Prostate gland (tissue), 2 donors: ENCODE data around the gene KRT7. TPM values are rescaled to one million over a fixed set of nuclear protein-coding genes. Genes with fewer than 3 reads are reported as not detected.

Experiments
- DNase-seq: peaks from one replicate; pipeline ENCODE4 v3.0.0-alpha.2; 2019; ENCODE audit warnings: low spot score
- H3K27ac ChIP-seq, 2 donors: fragments of 200-600 bp; sonication (generic); 2 replicates each; pipeline ENCODE4 v1.5.1; 2017 to 2019
- H3K27me3 ChIP-seq: fragments of 200-600 bp; sonication (generic); replicated peaks from 2 replicates; pipeline ENCODE4 v1.5.1; 2019; ENCODE audit not compliant: insufficient read depth
- H3K36me3 ChIP-seq, 2 donors: fragments of 200-600 bp; sonication (generic); 1 replicate in 1 of 2; 2 replicates in 1 of 2; pipeline versions ENCODE4 v1.5.1 to v1.8.1; 2017 to 2019
- H3K4me1 ChIP-seq: fragments of 200-600 bp; sonication (generic); replicated peaks from 2 replicates; pipeline ENCODE4 v1.5.1; 2019
- H3K4me3 ChIP-seq, 2 donors: fragments of 200-600 bp; sonication (generic); 2 replicates each; pipeline ENCODE4 v1.5.1; 2017 to 2019
- H3K9me3 ChIP-seq: fragments of 200-600 bp; sonication (generic); 2 replicates; pipeline ENCODE4 v1.5.1; 2017
- POLR2A ChIP-seq: fragments of 450-650 bp; IDR thresholded peaks from one replicate; pipeline ENCODE4 v1.6.1; 2016; ENCODE audit warnings: antibody characterized with exemption, mild to moderate bottlenecking
- POLR2AphosphoS5 ChIP-seq: sonication (generic); formaldehyde crosslinking; IDR thresholded peaks from one replicate; pipeline ENCODE4 v1.6.1; 2017; ENCODE audit warnings: antibody characterized with exemption
- WGBS: methylation state at CpG from one replicate; pipeline ENCODE4 v1.1.5; 2018; 5-methylcytosine and 5-hydroxymethylcytosine counted together
- intact Hi-C: fragments of 100-400 bp; cut with DNase I; formaldehyde crosslinking; loops from one replicate; pipeline ENCODE4 v1.14.2; 2022
- total RNA-seq, 2 donors: library from RNA; depleted of rRNA; stranded (reverse); fragments of >200 nt; gene quantifications; one replicate each; pipeline ENCODE4 v1.1.0, GENCODE V29; 2016
- TF ChIP-seq, protein P1 (sequence below), 4 experiments: fragments of 200-600 bp in 2 of 4; fragments of 450-650 bp in 2 of 4; sonication (generic) in 2 of 4; IDR thresholded peaks; 1 replicate in 3 of 4; 2 replicates in 1 of 4; pipeline ENCODE4 v1.5.1; 2016 to 2019; ENCODE audit warnings: antibody characterized with exemption in 4 of 4, mild to moderate bottlenecking in 2 of 4, moderate library complexity in 2 of 4

The KRT7 gene
- total RNA-seq, 2 donors from 2014 or later, result 53.1 to 151 TPM

DNA sequence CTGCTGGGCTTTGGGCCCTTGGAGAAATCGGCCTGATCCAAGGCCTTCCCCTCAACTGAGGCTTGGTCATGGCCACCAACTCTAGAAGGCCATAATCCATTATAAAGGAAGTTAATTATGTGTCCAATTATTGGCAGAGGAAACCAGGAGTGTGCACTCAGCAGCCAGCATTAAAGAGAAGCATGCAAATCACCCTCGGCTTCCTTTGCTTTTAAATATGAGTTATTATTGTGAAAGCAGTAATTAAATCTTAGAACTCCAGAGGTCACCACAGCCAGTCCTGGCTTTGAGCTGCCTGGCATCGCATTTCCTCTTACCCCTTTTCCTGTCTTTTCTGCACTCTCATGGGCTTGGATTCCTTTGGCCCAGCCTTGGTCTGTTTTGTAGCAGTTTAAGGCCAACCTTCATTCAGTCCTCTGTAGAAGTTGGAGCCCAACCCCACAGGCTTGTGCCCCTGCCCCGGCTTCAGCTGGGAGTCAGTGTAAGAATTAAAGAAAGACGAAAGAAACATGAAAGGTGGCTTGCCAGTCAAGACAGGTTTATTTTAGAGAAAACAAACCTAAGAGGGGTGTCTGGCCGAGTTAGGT is 26.7 kb downstream of the KRT7 start:
- TF ChIP-seq, protein P1, sequence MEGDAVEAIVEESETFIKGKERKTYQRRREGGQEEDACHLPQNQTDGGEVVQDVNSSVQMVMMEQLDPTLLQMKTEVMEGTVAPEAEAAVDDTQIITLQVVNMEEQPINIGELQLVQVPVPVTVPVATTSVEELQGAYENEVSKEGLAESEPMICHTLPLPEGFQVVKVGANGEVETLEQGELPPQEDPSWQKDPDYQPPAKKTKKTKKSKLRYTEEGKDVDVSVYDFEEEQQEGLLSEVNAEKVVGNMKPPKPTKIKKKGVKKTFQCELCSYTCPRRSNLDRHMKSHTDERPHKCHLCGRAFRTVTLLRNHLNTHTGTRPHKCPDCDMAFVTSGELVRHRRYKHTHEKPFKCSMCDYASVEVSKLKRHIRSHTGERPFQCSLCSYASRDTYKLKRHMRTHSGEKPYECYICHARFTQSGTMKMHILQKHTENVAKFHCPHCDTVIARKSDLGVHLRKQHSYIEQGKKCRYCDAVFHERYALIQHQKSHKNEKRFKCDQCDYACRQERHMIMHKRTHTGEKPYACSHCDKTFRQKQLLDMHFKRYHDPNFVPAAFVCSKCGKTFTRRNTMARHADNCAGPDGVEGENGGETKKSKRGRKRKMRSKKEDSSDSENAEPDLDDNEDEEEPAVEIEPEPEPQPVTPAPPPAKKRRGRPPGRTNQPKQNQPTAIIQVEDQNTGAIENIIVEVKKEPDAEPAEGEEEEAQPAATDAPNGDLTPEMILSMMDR (IDR thresholded peaks at IDR 0.05), result no peak
- no peak for TF ChIP-seq POLR2A
- no peak for TF ChIP-seq POLR2AphosphoS5
- Histone ChIP-seq H3K27ac (no peak overlapping the region), H3K4me3 (no peak overlapping the region), H3K9me3 (no peaks in the 10 kb centered on the region), H3K36me3 (no peaks in the 10 kb centered on the region), H3K27me3 (peaks cover 1% of the 10 kb centered on the region), H3K4me1 (no peaks in the 10 kb centered on the region)
- WGBS, result 83% methylated on average over 6 of the region's 6 CpGs
- DNase-seq, result no peak
- intact Hi-C loops, result no loop called here

DNA sequence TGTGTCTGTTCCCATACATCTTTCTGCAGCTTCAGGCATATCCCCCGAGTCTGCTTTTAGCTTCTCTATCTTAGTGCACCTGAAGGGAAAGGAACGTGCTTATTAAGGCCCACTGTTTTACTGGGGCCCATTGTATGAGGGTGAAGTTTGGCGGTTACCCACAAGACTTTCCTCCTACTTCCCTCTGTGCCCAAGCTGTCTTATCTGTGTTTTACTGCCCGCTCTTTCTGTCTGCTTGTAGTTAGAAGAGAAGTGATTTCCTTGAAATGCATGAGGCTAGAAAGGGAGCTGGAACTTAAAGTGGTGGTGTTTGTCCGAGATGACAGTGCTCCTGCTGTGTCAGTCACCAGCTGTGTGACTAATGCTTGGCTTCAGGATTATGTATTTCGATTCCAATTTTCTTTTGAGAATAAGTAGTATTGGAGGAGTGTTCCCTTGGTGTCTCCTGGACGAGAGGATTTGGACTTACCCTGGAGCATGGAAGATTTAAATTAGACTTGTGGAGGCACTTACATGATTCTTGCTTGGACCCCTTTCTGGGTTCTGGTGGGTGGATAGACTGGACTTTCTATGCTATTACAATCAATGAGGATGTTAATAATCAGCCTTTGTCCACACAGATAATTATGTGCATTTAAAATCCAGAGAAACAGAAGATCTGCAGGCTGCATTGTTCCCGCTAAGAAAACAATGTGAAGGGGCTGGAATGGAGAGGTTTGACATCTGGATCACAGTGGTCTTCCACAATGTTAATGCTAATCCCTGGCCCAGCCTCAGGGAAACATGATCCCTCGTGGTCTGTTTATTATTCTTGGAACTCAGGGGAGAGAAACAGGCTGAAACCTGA is 27.5 kb downstream of the KRT7 start:
- intact Hi-C loops, result no loop called here
- Histone ChIP-seq H3K4me3 (no peak overlapping the region), H3K27ac (no peak overlapping the region), H3K36me3 (no peaks in the 10 kb centered on the region), H3K9me3 (no peaks in the 10 kb centered on the region), H3K27me3 (peaks cover 1% of the 10 kb centered on the region), H3K4me1 (no peaks in the 10 kb centered on the region)
- TF ChIP-seq POLR2AphosphoS5 (no peak), POLR2A (no peak)
- TF ChIP-seq, protein P1 (IDR thresholded peaks at IDR 0.05), result no peak
- DNase-seq, result no peak
- WGBS, result 59% methylated on average over 9 of the region's 9 CpGs

DNA sequence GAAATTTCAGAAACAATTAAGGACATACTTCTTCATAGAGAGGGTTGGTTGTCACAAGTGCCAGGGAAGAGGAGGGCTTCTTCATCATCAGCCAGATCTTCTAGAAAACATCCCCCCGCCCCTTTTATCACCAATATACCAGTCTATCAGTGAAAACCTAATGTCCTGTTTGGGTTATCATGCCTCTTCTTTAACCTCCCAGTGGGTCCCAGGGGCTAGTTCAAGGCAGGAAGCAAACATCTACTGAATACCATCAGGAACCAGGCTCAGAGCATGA is 28.1 kb downstream of the KRT7 start:
- Histone ChIP-seq H3K27me3 (peaks cover 1% of the 10 kb centered on the region), H3K4me1 (no peaks in the 10 kb centered on the region), H3K4me3 (no peak overlapping the region), H3K27ac (no peak overlapping the region), H3K9me3 (no peaks in the 10 kb centered on the region), H3K36me3 (no peaks in the 10 kb centered on the region)
- intact Hi-C loops, result no loop called here
- TF ChIP-seq, protein P1 (IDR thresholded peaks at IDR 0.05), result no peak
- TF ChIP-seq POLR2A (no peak), POLR2AphosphoS5 (no peak)
- WGBS, result 34% methylated on average over 1 of the region's 1 CpG
- DNase-seq, result no peak

DNA sequence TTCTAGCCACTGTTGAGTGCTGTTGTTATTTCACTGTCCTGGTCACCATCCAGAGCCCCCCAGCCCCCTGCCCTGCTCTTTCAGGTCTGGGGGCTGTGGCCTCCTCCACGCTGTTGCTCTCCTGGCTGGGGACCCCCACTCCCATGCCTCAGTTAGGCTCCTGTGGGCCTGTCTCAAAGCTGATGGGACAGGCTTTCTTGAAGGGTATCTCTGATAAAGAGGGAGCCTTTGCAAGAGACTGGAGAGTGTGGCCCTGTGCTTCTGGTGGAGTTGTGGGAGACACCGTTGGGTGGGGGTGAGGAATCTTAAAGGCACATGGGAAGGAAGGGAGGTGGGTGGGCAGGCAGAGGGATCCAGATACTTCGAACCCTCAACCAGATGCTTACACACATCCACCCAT is 29.2 kb downstream of the KRT7 start:
- Histone ChIP-seq H3K27me3 (no peaks in the 10 kb centered on the region), H3K9me3 (no peaks in the 10 kb centered on the region), H3K27ac (no peak overlapping the region), H3K4me3 (no peak overlapping the region), H3K4me1 (no peaks in the 10 kb centered on the region), H3K36me3 (no peaks in the 10 kb centered on the region)
- TF ChIP-seq, protein P1 (IDR thresholded peaks at IDR 0.05), result no peak
- intact Hi-C loops, result no loop called here
- 91% methylated on average over 3 of the region's 3 CpGs for WGBS
- no peak for DNase-seq

DNA sequence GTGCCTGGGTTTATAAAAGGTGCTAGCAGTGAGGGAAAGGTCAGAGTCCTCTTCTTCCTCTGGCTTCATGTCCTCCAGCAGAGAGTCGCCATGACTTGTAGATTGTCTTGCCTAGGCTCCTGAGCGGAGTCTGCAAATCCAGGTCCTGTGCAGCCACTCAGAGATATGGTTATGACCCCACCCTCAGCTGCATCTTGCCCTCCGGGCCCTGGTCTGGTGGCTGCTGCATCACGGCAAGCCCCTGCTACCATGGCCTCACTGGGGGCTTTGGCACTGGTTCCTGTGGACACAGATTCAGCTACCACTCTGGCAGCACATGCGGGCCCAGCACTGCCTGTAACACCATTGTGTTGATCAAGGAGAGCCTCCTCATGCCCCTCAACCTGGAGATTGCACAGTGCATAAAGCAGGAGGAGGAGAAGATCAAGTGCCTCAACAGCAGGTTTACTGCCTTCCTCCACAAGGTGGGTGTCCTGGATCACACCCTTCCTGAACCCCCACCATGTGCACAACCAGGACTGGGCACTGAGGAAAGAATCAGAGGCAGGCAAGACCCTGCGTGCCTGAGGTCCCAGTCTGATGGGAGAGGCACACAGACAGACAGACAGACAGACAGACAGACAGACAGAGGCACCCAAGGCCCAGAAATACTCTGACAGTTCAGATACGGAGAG is 30.9 kb downstream of the KRT7 start:
- Histone ChIP-seq H3K9me3 (no peaks in the 10 kb centered on the region), H3K36me3 (no peaks in the 10 kb centered on the region), H3K27me3 (no peaks in the 10 kb centered on the region), H3K4me3 (no peak overlapping the region), H3K27ac (no peak overlapping the region), H3K4me1 (no peaks in the 10 kb centered on the region)
- 85% methylated on average over 7 of the region's 7 CpGs for WGBS
- TF ChIP-seq POLR2A (no peak), POLR2AphosphoS5 (no peak)
- TF ChIP-seq, protein P1 (IDR thresholded peaks at IDR 0.05), result no peak
- intact Hi-C loops, result no loop called here
- DNase-seq, result no peak
